Stimulated activated naive CD4-positive, alpha-beta T cell treated with Interleukin-2 at 50 U/mL for 16 hours (primary cell): ENCODE results near the gene NHLRC4.

Experiments used
- DNase-seq: peaks from one replicate; lab custom pipeline; 2025; lab: John Stamatoyannopoulos, UW

Gene NHLRC4

DNA sequence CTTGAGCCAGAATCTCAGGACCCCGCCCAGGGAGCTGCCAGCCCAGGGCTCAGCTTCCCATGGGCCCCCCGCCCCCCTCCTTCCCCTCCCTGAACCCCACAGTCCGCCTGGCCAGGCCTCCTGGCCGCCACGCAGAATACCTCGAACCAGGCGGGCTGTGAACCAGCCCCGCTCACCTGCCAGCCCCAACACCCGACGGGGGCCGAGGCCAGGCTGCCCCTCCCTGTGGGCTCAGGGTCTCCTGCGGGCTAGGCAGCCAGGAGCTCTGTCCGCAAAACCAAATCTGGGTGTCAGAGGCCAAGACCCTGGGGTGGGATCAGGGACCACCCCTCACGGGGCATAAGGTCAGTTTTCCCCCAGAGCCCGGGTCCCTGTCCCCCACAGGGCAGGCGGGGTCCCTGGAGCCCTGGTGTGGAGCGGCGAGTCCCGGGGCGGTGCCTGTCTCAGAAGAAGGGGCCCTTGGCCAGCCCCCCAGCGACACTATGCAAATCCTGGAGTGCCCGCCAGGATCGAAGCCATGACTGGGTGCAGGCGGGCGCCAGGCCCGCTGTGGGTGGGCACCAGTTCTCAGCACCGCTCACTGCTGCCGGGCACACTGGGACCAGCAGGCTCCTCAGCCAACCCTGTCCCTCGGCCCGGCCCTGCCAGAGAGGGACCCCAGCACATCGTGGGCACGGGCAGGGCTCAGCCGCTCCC is 13.1 kb upstream of the NHLRC4 start:
- DNase-seq: no peak

DNA sequence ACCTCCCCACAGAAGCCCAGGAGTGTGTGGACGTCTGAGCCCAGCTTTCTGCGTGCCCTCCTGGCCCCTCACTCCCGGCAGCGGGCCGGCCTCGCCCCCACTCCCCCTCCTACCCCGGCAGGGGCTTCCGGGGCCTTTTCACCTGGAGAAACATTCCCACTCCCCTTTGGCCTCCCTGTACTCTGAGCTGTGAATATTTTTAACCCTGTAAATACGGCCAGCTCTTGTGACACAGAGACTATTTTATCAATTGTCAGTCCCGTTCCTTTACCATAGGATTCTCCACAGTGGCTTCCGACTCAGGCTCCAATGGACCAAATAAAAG is 12.5 kb upstream of the NHLRC4 start:
- DNase-seq: no peak

- no peak for DNase-seq
These were observed 12.0 kb upstream of the NHLRC4 start for GRCh38 chr16:554640-555365.

- no peak for DNase-seq
These were observed 11.0 kb upstream of the NHLRC4 start for GRCh38 chr16:555528-556473.

GRCh38 chr16:556474-557173 is 10.2 kb upstream of the NHLRC4 start:
- DNase-seq: no peak

DNA sequence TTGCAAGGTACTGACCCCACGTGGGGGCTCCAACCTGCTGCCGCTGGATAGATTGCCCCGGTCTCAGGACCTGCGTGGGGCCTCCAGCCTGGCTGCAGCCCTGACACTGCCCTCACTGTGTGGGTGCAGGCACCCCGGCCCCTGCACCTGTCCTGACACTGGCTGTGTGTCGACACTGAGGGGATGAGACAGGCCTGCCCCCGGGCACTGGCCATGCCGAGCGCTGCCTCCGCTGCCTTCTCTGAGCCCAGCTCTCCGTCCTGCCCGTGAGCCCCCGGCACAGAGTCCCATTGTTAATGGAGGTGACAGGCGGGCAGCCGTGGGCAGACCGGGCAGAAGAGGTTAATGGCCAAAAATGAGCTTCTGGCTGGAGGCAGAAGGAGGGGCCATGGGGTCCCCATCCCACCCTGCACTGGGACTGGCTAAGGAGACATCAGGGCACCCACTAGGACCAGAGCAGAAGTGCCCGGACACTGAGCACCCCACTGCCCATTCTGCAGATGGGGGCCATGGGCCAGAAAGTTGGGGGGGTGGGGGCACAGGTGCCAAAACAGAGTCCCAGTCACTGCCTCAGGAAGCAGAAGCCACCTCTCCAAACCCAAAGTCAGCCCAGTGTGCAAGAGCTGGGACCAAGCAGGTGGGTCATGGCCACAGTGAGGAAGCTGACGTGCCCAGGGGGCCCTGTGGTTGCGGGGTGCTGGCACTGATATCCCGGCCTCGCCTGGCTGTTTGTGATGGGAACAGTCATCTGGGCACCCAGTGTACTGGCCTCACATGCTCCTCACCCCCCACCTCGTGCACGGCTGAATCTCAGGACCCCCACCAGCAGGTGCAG is 9.1 kb upstream of the NHLRC4 start:
- no peak for DNase-seq

- DNase-seq: no peak
These were observed 8.3 kb upstream of the NHLRC4 start for GRCh38 chr16:558298-559020.

GRCh38 chr16:559021-559380 is 7.8 kb upstream of the NHLRC4 start:
- no peak for DNase-seq

DNA sequence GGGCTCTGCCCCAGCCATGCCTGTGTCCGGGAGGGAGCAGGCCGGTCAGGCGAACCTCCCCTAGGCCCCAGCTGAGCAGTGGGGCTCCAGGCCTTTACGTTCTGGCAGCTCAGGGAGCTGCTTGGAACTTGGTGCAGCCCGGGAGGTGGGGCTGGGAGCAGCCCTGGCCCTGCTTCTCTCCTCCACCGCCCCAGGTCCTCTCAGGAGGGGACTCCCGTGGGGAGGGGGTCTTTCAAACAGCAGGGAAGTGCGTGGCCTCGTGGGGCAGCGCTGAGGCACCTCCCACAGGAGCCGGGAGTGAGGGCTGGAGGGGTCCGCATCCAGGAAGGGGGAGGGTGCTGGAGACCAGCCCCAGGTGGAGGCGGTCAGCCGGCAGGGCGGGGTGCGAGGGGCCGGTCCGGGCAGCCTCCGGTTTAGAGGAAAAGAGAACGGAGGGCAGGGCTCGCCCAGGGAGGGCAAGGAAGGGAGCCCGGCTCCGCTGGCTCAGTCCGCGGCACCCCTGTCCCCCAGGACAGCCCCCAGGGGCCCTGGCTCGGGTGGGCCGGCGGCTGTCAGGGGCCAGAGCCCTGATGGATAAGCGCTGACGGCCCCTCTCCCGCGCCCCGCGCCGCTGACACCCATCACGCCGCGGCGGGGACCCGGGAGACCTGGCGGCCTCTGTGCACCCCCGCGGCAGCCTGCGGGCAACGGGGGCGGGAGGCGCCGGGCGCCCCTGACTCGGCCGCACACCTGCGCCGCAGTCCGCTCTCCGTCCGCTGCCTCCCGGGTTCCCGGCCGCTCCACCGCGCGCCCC is 7.2 kb upstream of the NHLRC4 start:
- no peak for DNase-seq

DNA sequence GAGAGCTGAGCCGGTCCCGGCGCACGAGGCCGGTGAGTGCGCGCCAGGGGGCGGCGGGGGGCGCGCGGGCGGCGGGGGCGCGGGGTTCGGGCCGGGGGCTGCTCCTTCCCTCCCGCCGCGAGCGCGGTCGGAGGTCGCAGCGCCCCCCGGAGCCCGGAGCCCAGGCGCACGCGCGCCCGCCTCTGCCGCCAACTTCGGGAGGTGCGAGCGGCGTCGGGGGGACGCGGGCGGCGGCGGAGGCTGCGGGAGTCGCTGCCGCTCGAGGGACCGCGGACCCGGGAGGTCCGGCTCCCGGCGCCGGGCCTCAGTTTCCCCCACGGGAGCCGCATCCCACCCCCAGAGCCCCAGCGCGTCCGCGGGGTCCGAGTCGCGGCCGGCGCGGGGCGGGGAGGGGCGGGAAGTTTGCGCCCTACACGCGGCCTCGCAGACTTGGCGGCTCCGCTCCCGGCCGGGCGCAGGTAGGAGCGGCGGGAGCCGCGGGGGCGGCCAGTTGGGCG is 6.6 kb upstream of the NHLRC4 start, which contains the start of gene PRR35:
Gene PRR35, plus strand, starts transcription at position 191 of the 497 bp plus-strand sequence. CDS start 2,901 bp downstream, outside the sequence.
- no peak for DNase-seq

- no peak for DNase-seq
These were observed 5.9 kb upstream of the NHLRC4 start for GRCh38 chr16:560701-561412.

DNA sequence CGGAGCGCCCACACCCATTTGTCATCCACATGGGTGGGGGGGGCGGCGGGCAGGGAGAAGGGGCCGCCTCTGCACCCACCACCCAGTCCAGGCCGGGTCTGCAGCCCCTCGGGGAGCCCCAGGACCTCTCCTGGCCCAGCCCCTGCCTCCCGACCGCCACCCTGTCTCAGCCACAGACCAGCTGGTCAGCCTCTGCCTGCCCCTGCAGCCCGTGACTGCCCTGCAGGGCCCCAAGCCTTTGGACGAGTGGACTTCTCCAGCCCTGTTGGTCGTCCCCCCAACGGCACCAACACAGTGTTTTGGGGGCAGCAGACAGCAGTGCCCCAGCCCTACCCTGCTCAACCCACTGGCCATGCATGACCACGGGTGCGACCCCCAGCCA is 5.4 kb upstream of the NHLRC4 start:
- no peak for DNase-seq

DNA sequence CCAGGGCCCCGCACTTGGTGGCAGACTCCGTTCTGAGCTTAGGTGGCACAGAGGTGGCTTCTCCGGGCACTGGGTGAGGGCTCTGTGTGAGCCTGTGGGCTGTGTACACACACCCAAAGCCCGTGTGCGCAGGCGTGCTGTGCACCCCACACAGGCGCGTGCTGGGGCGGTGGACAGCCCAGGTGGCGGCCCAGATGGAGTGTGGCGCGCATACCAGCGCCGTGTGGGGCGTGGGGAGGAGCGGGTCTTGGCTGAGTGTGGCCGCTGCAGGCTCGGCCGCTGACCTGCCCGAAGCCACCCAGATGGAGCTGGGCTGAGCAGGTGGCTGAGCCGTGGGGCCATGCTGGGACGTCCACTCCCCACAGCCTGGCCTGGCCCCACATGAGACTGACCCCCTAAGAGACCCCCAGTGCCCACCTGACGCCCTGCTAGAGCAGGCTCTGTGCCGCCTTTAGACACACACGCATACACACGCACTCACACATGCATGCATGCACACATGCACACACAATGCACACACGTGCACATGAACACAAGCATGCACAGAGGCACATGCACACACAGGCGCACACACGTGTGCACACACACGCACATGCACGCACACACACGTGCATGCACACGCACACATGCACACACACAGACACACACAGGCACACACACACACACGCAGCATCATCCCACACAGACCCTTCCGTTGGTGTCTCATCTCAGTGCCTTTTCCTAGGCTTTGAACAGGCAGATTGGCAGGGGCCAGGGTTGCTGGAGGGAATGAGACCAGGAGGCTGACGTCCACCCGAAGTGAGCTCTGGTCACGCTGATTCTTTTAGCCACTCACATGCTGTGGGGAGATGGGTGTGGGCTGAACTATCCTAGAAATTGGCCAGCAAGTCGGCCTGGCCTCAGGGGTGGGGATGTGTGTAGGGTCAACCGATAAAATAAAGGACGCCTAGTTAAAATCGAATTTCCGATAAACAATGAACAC is 4.6 kb upstream of the NHLRC4 start:
- no peak for DNase-seq

DNA sequence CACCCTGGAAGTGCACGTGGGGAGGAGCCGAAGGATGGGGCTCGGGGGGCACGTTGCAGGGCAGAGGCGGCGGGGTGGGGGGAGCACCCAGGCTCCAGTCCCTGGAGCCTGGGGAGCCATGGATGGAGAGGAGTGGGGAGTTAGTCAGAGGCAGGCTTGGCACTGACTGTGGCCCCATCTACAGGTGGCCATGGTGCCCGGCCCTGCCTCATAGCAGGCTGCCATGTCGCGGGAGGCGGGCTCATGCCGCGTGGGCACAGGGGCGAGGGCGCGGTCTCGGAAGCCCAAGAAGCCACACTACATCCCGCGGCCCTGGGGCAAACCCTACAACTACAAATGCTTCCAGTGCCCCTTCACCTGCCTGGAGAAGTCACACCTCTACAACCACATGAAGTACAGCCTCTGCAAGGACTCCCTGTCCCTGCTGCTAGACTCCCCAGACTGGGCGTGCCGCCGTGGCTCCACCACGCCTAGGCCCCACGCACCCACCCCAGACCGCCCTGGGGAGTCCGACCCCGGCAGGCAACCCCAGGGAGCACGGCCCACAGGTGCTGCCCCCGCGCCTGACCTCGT is 3.6 kb upstream of the NHLRC4 start:
- no peak for DNase-seq

- no peak for DNase-seq
These were observed 2.0 kb upstream of the NHLRC4 start for GRCh38 chr16:564690-565418.
